ENCODE data around the gene YES1. TPM values are rescaled to one million over a fixed set of nuclear protein-coding genes. Genes with fewer than 3 reads are reported as not detected.
"Not testable (repeated sequence)": the region's sequence is repeated elsewhere in the genome, so short reads cannot be mapped to it uniquely, and the experiment has no call there.

Gene YES1
- polyA plus RNA-seq, 12 donors, result 42.7 to 67.3 (median 62.1) TPM; not detected in 1

DNA sequence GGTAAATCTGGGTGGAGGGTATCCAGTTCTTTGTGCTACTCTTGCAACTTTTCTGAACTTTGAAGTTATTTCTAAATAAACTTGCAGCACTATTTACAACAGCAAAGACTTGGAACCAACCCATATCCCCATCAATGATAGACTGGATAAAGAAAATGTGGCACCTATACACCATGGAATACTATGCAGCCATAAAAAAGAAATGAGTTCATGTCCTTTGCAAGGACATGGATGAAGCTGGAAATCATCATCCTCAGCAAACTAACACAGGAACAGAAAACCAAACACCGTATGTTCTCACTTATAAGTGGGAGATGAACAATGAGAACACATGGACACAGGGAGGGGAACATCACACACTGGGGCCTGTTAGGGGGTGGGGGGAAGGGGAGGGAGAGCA lies 16.7 kb downstream of the YES1 start:
- DNase-seq, result not testable (repeated sequence)

DNA sequence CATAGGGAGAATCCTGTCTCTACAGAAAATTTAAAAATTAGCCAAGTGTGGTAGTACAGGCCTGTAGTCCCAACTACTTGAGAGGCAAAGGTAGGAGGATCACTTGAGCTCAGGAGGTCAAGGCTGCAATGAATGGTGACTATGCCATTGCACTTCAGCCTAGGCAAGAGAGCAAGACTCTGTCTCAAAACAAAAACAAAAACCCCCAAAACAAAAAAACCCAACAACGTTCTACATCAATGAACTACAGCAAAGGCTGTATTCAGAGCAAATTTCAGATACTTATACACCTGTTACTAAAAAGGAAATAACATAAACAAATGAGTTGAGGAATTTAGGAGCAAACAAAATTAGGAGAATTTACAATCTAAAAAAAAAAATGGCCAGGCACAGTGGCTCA lies 22.6 kb downstream of the YES1 start:
- DNase-seq, result no peak

DNA sequence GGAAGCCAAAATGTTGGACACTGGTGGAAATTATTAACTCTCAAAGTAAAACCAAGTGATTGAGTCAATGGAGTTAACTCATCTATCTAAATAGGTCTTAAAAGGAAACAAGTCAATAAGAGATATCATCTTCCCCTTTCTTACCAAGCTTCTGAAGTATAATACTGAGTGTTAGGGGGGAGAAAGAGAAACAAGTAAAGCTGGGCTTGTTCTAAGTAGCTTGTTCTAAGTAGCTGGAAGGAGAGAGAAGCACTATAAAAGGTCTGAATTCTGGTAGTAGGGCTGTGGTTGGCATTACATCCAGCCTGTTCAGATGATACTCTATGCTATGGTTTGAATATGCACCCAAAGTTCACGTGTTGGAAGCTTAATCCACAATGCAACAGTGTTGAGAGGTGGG lies 26.8 kb downstream of the YES1 start:
- DNase-seq, result no peak

DNA sequence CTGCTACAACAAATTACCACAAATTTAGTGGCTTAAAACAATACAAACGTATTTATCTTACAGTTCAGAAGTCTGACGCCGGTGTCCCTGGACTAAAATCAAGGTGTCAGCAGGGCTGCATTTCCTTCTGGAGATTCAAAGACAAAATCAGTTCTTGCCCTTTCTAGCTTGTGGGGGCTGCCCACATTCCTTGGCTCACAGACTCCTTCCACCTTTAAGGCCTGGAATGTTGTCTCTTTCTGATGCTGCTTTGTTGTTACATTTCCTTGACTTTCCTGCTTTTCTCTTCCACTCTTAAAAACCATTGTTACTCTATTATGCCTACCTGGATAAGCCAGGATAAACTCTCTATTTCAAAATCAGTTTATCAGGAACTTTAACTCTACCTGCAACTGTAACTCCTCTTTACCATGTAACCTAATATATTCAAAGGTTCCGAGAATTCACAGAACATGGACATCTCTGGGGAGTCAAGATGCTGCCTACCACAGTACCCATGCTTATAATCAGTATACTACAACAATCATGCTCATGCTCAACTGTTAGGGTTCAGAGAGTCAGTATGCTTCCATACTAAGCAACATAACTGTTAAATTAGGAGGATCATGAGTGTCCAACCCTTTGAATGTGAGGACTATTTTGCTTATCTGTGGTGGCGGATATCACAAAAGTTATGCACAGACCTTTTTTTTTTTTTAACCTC lies 27.4 kb downstream of the YES1 start:
- DNase-seq, result no peak

DNA sequence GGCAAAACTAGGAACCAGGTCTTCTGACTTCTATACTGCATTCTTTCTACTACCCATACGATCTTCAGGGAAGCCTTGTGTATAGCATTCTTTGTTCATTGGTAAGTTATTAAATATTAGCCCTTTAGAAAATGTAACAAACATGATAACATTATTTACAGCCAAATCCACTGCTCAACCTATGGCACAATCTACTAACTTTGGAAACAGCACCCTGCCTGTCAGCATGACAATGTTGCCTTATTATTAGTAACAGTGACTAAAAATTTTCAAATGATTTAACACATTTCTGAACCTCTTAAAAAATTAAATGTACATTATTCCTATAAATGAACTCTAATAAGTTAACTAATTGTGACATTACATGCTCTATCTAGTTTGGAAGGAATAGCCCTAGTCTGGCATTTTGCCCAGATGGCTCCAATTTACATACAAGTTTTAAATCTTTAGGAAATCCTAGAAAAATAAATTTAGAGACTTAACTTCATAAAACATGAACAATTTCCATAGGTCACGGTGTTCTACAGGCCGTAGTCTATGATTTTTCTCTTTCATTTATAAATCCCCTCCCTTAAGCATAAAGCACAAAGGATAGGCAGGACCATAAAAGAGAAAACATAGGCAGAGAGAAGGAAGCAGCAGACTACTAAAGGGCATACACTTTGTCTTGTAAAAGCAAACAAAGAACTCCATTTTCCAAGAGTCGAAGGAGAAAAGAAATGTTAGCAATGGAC lies 33.7 kb downstream of the YES1 start:
- DNase-seq, result no peak

DNA sequence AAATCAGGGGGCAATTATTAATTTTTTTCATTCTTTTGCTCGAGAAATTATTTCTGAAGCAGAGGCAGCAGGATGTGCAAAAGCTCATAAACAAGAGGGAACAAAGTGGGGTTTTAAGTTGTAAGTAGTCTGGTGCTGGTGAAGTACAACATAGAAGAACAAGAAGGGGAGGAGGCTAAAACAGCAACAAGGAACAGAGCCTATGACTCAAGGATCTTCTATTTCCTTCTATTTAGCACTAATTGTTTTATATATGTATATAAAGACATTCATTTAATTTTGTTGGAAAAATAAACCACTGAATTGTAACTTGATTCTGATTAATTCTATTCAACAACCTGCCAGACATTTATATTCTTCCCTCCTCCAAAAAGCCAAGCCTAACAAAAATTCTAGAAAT lies 35.0 kb downstream of the YES1 start:
- DNase-seq, result no peak

DNA sequence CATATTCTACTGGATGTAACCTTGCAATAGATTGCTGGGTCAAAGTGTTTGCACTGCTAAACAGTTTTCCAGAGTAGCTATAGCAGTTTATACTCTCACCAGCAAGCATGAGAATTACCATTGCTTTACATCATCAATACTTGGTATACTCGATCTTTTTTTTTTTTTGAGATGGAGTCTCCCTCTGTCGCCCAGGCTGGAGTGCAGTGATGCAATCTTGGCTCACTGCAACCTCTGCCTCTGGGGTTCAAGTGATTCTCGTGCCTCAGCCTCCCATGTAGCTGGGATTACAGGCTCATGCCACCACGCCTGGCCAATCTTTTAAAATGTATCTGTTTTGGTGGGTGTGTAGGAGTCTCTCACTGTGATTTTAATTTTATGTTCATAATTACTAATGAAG lies 36.0 kb downstream of the YES1 start:
- DNase-seq, result not testable (repeated sequence)

DNA sequence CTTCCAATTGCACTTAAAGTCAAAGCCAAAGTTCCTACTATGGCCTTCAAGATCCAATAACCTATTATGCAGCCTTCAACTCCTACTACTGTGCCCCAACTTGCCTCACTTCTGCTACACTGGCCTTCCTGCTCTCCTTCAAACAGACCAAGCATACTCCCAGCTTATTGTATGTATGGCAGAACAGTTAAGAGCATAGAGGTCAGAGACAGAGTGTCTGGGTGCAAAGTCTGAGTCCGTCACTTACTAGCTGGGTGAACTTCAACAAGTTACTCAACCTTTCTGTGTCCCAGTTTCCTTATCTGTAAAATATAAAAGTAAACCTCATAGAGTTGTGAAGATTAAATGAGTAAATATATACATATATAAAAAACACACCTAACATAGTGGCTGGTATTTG lies 37.2 kb downstream of the YES1 start:
- DNase-seq, result no peak

DNA sequence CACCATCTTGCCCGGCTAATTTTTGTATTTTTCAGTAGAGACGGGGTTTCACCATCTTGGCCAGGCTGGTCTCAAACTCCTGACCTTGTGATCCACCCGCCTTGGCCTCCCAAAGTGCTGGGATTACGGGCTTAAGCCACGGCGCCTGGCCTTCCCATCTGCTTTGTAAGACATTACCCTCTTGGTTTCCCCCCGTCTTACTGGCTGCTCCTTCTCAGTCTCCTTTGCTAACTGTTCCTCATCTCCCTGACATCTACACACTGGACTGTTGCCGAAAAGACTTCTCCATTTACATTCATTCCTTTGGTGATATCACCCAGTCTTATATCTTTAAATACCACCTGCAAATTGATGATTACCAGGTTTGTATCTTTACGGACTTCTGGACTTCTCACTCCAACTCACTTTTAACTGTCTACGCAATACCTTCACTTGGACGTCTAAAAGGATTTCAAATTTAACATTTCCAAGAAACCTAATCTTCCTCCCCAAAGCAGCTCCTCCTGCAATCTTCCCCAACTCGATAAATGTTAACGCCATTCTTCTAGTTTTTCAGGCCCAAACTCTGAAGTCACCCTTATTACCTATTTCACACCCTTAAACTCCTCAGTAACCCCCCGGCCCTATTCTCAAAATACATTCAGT lies 37.9 kb downstream of the YES1 start:
- DNase-seq, result no peak

DNA sequence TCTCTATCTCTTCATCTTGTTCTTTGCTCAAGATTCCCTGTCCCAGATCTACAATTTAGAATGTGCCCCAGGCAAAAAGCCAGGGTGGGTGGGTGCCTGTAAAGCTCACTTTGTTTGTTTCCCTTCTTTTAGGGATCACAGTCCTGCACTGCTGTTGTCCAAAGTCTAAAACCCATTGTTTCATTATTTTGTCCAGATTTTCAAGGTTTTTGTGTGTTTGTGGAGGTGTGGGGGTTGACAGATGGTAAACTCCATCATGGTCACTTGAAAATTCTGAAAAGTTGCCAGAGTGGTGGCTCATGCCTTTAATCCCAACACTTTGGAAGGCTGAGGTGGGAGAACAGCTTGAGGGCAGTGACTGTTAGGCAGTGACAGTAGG lies 41.5 kb downstream of the YES1 start:
- no peak for DNase-seq

DNA sequence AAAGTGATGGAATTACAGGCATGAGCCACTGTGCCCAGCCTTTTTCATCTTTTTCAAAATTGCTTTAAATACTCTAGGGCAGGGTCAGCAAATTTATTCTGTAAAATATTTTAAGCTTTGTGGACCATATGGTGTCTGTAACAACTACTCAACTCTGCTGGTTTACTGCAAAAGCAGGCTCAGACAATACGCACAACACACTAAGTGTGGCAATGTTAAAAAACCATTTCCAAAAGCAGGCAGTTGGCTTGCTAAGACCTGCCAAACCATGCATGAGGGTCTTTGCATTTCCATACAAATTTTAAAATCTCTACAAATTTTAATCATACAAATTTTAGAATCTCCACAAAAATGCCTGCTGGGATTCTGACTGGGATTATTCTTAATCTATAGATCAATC lies 44.1 kb downstream of the YES1 start:
- DNase-seq, result no peak

DNA sequence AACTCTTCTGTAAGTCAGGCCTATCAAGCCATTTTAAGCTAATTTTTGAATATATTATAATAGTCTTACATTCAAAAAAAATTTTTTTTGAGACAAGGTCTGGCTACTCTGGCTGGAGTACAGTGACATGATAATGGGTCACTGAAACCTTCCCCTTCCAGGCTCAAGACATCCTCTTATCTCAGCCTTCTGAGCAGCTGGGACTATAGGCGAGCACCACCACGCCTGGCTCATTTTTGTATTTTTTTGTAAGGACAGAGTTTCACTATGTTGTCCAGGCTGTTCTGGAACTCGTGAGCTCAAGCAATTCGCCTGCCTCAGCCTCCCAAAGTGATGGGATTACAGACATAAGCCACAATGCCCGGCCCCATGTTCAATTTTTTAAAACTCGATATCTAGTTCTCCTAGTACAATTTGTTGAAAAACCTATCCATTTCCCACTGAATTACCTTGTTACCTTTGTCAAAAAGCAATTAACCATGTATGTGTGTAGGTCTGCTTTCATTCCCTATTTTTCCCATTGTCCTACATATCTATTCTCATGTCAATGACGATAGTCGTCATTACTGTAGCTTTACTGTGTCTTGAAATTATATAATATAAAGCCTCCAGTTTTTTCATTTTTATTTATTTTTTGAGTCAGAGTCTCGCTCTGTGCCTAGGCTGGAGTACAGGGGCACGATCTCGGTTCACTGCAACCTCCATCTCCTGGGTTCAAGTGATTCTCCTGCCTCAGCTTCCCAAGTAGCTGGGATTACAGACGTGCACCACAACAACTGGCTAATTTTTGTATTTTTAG lies 44.8 kb downstream of the YES1 start:
- DNase-seq, result no peak

DNA sequence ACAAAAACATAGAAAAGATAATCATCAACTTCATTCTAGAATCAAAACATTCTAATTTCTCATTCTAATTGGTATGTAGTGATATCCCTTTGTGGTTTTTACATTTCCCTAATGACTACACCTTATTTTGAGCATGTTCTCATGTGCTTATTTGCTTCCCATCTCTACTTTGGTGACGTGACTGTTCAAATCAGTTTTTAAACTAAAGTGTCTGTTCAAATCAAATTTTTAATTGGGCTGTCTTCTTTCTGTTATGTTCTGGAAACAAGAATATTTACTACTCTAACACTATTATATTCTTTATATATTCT lies 45.5 kb downstream of the YES1 start:
- no peak for DNase-seq

DNA sequence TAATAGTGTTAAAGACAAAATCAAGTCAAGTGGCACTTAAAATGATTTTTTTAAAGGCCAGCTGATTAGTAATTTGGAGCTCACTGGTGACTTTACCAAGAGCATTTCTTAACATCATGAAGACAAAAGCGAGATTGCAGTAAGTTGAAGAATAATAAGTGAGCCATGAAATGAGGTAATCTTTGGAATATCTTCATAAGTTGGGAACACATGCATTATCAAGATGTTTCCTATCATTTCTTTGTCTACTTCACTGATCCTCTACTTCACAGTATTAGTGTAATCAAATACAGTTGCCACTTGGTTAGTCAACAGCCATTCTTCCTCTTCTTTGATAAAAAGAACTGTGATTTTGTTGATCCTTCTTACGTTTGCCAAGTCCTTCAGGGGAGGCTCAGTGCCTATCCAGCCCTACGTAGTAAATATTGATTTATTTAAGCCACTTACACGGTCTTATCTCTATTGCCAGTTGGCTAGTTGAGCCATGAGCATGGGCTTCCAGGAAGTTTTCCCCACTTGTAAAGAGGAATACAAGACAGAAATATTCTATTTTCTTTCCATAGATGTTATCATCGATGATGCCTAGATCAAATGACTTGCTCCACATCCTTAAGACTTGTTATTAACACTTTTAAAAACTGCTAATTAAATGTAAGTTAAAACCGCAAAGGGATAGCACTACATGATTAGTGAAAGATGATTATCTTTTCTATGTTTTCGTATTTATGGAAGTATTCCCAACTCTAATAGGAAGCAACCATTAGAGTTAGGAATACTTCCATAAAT lies 46.1 kb downstream of the YES1 start:
- DNase-seq, result no peak

DNA sequence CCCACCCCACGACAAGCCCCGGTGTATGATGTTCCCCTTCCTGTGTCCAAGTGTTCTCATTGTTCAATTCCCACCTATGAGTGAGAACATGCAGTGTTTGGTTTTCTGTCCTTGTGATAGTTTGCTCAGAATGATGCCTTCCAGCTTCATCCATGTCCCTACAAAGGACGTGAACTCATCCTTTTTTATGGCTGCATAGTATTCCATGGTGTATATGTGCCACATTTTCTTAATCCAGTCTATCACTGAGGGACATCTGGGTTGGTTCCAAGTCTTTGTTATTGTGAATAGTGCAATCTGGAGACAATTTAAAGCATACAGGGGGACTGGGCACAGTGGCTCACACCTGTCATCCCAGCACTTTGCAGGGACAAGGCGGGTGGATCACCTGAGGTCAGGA lies 52.2 kb downstream of the YES1 start:
- DNase-seq, result not testable (repeated sequence)

DNA sequence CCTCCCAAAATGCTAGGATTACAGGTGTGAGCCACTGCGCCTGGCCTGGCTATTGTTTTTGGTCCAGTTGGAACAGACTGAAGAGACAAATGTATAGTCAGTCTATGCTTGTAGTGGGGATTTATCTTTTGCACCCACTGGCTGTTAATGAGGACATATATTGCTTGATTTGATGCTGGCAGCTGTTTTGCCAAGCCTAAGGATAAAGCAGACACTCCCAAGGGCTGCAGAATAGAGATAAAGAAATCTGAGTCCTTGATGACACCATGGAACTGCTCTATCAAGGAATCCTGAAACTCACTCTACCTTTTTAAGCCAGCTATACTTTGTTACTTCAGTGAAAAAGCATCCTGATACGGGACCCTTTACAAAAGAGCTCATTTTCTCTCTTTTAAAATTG lies 56.5 kb downstream of the YES1 start:
- no peak for DNase-seq

DNA sequence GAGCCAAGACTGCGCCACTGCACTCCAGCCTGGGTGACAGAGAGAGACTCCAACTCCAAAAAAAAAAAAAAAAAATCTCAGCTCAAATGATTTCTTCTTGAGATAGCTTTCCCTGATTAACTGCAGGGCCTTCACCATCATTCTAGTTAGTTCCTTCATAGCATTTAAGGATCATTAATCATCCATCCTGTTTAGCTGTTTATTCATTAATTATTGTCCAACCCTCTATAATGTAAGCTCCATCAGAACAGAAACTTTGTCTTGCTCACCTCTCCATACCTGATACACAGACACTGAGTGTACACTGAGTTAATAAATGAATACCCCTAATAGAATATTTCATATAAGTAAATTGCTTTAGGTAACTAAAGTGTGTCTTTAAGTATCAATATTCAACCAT lies 57.4 kb downstream of the YES1 start:
- DNase-seq, result no peak

DNA sequence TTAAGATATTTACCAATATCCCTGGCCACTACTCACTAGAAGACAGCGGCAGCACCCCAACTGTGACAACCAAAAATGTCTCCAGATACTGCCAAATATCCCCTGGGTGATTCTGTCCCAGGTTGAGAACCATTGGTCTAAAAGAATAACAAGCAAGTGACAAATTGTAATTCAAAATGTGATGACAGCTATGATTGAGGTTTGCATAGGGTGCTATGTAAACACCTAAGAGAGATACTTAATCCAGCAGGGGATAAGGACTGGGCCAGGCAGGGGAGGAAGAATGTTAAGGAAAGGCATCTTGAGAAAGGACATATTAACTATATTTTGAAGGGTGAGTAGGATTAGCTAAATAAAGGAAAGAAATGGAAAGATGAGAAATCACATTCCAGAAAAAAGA lies 61.6 kb downstream of the YES1 start:
- DNase-seq, result no peak

DNA sequence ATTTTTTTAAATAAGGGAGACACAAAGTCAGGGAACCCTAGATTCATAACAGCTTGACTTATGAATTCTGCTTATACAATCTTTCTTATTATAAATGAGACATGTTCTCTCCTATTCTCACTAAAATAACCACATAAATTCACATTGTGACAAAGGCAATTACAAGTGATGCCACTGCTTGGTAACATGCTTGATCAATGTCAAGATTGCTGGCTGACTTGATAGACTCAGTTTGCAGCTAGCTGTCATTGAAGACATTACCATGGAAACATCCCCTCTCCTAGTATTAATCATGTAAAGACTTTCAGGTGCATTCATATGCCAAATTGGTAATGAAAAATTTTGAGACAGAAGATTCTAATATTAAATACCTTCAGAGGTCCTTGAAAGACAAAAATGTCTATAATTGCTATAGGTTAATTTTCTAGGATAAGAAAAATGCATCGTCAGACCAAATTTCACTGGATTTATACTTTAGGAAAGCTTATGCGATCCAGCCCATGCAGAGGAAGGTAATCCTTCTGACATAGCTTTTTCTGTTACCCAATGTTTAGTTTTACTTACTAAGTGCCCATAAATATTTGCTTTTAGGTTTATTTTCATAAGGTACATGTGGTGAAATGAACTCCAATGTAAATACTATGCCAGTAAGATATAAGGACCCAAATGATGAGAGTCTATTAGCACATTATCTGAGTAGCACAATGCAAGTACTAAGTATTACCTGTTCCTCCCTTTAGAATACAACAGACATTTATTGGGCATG lies 67.0 kb downstream of the YES1 start:
- DNase-seq, result no peak

DNA sequence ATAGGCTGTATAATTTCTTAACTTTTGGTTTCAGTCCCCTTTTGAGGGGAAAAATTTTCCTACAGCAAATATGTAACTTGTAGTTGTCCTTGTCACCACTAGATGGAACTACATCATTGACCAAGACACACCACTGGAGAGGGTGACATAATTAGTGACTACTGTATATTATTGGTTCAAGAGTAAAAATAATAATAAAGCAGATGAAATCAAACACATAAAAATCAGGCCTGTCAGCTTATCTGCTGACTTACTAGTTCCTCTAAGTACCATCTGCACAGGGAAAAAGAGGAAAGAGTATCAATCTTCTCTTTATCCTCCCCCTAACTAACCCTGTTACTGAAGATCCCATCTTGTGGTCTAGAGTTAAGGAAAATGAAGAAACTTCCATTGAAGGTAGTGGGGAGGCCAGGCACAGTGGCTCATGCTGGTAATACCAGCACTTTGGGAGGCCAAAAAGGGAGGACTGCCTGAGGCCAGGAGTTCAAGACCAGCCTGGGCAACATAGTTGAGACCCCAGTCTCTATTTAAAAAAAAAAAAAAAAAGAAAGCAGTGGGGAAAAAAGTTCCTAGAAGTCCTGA lies 70.0 kb downstream of the YES1 start:
- peak; percentile 31 for DNase-seq

DNA sequence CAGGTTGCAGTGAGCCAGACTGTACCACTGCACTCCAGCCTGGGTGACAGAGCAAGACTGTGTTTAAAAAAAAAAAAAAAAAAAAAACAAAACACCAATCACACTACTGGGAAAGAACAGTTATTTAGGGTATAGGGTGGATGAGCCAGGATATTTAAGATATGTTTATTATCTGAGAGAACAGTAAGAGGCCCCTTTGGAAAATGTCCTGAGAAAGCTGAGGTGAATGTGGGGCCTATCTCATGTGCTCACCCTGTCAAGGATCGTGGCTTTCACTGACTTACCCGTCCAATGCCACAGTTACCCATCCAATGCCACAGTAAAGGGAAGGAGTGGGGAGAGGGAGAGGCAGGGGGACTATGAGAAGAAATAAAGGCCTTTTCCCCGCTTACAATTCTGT lies 79.7 kb downstream of the YES1 start:
- DNase-seq, result no peak
